Uterus (tissue), 4 donors: Measurements from ENCODE around the gene JAG1. TPM values are rescaled to one million over a fixed set of nuclear protein-coding genes. Genes with fewer than 3 reads are reported as not detected.

ENCODE experiments used
- DNase-seq, 2 donors: peaks; one replicate each; pipeline ENCODE4 v3.0.0-alpha.2; 2019 to 2020
- H3K27ac ChIP-seq, 2 donors: fragments of 200-600 bp; sonication (generic); 1 replicate in 1 of 2; 2 replicates in 1 of 2; pipeline ENCODE4 v1.5.1; 2016 to 2018
- H3K27me3 ChIP-seq, 2 donors: fragments of 200-600 bp; sonication (generic); one replicate each; pipeline ENCODE4 v1.5.1; 2018 to 2019; ENCODE audit warnings: control low read depth in 1 of 2
- H3K36me3 ChIP-seq, 2 donors: fragments of 200-600 bp; sonication (generic); one replicate each; pipeline ENCODE4 v1.5.1; 2019; ENCODE audit warnings: control low read depth in 1 of 2
- H3K4me1 ChIP-seq, 2 donors: fragments of 200-600 bp; sonication (generic); one replicate each; pipeline ENCODE4 v1.5.1; 2018 to 2019; ENCODE audit warnings: control low read depth in 1 of 2
- H3K4me3 ChIP-seq, 2 donors: fragments of 200-600 bp; sonication (generic); 1 replicate in 1 of 2; 2 replicates in 1 of 2; pipeline ENCODE4 v1.5.1; 2018 to 2019; ENCODE audit warnings: mild to moderate bottlenecking in 1 of 2
- H3K9me3 ChIP-seq, 2 donors: fragments of 200-600 bp; sonication (generic); one replicate each; pipeline ENCODE4 v1.5.1; 2019; ENCODE audit warnings: control low read depth in 1 of 2
- POLR2A ChIP-seq, 2 donors: fragments of 450-650 bp; IDR thresholded peaks; one replicate each; pipeline ENCODE4 v1.6.1; 2016; ENCODE audit warnings: antibody characterized with exemption in 2 of 2, mild to moderate bottlenecking in 1 of 2, moderate library complexity in 1 of 2
- intact Hi-C: fragments of 100-400 bp; cut with DNase I; formaldehyde crosslinking; loops from one replicate; pipeline ENCODE4 v1.15.1; 2023; ENCODE audit warnings: low total_unique reads
- total RNA-seq, 4 donors: library from RNA; depleted of rRNA in 3 of 4; stranded (reverse); fragments of >200 nt in 3 of 4; gene quantifications; one replicate each; pipeline versions ENCODE4 v1.1.0 to v1.2.4, GENCODE V29; 2014 to 2023
- TF ChIP-seq, protein P1 (sequence below), 4 experiments: fragments of 200-600 bp in 2 of 4; fragments of 450-650 bp in 2 of 4; sonication (generic) in 2 of 4; IDR thresholded peaks; one replicate each; pipeline ENCODE4 v1.5.1; 2016 to 2019; ENCODE audit warnings: antibody characterized with exemption in 4 of 4, mild to moderate bottlenecking in 2 of 4, moderate library complexity in 1 of 4
- donor health status: DM: yes; HTN: yes; CAD: no.

JAG1 gene
- total RNA-seq, 4 donors from 2014 or later, result 53.8 to 154 (median 111) TPM

DNA sequence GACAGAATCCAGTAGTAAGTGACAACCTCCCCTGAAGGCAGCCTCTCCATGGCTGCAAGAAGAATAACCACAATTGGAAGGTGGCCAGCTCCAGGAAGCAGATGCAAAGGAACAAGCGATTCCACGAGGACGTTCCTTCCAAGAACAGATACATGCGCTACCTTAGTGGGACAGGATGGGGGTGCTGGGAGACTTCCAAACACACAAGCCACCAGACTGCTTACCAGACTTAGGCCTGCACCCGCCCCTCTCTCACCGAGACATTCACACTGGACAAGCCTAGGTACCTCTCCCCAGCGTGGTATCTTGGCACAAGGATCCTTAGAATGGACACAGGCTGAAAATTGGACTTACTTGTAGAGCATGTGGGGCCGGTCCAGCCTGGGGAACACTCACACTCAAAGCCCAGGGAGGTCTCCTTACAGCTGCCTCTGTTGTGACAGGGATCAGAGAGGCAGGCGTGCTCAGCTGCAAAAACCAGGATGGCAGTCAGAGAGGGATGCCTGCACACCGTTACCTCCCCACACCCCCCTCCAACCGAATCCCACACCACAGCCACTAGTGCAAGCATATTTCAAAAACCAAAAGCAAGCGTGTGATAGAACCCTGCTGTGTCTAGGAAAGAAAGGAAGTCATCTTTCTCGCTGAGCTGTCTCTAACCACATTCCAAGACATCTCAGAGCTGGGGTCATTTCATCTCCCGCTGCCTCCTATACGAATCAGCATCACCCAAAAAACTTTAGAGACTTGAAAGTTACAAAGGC is 22.4 kb downstream of the JAG1 start:
- DNase-seq, result peak in 1 of 2 donors; percentile 55
- peak overlapping the region; percentile 77 to 81 for H3K27ac ChIP-seq
- intact Hi-C loops, result no loop called here
- H3K4me1 ChIP-seq, result peaks cover 5 to 9% of the 10 kb centered on the region in 2 donors
- no peaks in the 10 kb centered on the region for H3K27me3 ChIP-seq
- no peak overlapping the region for H3K4me3 ChIP-seq
- H3K36me3 ChIP-seq, result no peaks in the 10 kb centered on the region
- TF ChIP-seq POLR2A (IDR thresholded peaks at IDR 0.05), result no peak
- TF ChIP-seq, protein P1, sequence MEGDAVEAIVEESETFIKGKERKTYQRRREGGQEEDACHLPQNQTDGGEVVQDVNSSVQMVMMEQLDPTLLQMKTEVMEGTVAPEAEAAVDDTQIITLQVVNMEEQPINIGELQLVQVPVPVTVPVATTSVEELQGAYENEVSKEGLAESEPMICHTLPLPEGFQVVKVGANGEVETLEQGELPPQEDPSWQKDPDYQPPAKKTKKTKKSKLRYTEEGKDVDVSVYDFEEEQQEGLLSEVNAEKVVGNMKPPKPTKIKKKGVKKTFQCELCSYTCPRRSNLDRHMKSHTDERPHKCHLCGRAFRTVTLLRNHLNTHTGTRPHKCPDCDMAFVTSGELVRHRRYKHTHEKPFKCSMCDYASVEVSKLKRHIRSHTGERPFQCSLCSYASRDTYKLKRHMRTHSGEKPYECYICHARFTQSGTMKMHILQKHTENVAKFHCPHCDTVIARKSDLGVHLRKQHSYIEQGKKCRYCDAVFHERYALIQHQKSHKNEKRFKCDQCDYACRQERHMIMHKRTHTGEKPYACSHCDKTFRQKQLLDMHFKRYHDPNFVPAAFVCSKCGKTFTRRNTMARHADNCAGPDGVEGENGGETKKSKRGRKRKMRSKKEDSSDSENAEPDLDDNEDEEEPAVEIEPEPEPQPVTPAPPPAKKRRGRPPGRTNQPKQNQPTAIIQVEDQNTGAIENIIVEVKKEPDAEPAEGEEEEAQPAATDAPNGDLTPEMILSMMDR (IDR thresholded peaks at IDR 0.05), result no peak
- no peaks in the 10 kb centered on the region for H3K9me3 ChIP-seq

DNA sequence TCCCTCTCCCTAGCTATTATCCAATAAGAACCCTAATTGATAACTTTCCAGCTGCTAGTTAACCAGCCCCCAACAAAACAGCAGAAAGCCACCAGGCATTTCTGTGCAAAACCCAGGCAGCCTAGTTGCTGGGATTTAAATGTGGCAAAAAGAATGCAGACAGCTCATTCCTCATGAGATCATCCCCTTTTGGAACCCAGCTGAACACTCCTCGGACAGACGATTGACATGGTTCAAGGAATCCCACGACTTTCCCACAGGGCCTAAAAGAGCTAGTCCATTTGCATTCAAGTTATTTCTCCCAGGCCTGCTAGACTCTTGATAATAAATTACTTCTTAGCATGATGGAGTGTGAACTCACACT is 24.0 kb downstream of the JAG1 start:
- no peak for TF ChIP-seq POLR2A (IDR thresholded peaks at IDR 0.05)
- TF ChIP-seq, protein P1 (IDR thresholded peaks at IDR 0.05), result no peak
- Histone ChIP-seq H3K27me3 (no peaks in the 10 kb centered on the region), H3K9me3 (no peaks in the 10 kb centered on the region), H3K4me1 (peaks cover 5 to 8% of the 10 kb centered on the region in 2 donors), H3K27ac (peak overlapping the region; percentile 5 to 81), H3K4me3 (no peak overlapping the region), H3K36me3 (no peaks in the 10 kb centered on the region)
- intact Hi-C loops, result no loop called here
- DNase-seq, result peak in 1 of 2 donors; percentile 5

DNA sequence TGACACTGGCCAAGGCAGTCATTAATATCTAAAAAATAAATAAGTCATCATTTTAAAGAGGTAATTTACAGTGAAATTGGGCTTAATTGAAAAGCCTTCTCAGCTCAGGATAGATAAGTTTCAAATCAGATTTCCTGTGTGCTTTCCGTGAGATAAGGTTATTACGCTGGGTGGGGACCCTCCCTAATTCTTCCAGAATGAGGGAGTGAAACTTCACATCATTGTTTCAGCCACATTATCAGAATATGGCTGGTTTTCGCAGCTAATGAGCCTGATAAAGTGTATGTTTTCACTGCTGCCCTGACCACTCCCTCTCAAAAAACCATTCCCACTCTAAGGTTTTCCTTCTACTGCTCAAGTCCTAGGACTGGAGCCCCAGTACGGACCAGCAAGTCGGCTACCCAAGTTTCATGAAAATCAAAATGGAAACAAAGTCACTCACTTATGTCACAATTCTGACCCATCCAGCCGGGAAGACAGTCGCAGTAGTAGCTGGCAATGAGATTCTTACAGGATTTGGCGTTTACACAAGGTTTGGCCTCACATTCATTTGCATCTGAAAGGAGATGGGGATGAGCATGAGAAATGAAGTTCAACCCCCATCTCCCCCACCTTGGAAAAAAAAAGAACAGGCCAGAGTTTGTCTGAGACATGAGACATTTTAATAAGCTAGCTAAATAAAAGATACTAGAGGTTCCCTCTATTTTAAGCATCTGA is 24.6 kb downstream of the JAG1 start:
- TF ChIP-seq POLR2A (IDR thresholded peaks at IDR 0.05), result no peak
- TF ChIP-seq, protein P1 (IDR thresholded peaks at IDR 0.05), result no peak
- Histone ChIP-seq H3K9me3 (no peaks in the 10 kb centered on the region), H3K4me3 (no peak overlapping the region), H3K36me3 (no peaks in the 10 kb centered on the region), H3K27me3 (no peaks in the 10 kb centered on the region), H3K27ac (peak overlapping the region; percentile 5 to 81), H3K4me1 (peaks cover under 1 to 3% of the 10 kb centered on the region in 2 donors)
- intact Hi-C loops, result no loop called here
- no peak for DNase-seq

DNA sequence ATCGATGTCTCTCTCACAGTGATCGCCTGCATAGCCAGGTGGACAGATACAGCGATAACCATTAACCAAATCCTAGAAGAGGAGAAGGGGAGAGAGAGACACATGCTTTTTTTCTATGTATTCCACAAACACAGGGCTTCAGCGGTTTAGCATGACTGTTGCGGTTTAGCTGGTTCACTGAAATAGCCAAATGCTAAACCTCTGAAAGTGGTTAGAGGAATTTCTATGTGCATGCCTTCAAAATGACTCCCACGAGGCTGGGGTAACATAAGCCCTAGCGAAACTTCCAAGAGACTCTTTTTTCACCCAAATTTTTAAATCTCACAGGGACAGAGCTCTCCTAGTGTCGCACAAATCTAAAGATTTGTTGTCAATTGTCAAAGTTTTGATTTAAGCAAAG is 25.1 kb downstream of the JAG1 start:
- intact Hi-C loops, result no loop called here
- no peak overlapping the region for H3K4me3 ChIP-seq
- no peaks in the 10 kb centered on the region for H3K4me1 ChIP-seq
- H3K27ac ChIP-seq, result peak overlapping the region in 1 of 2 donors; percentile 16
- DNase-seq, result no peak
- TF ChIP-seq, protein P1 (IDR thresholded peaks at IDR 0.05), result no peak
- TF ChIP-seq POLR2A (IDR thresholded peaks at IDR 0.05), result no peak
- no peaks in the 10 kb centered on the region for H3K27me3 ChIP-seq
- H3K36me3 ChIP-seq, result no peaks in the 10 kb centered on the region
- H3K9me3 ChIP-seq, result no peaks in the 10 kb centered on the region

DNA sequence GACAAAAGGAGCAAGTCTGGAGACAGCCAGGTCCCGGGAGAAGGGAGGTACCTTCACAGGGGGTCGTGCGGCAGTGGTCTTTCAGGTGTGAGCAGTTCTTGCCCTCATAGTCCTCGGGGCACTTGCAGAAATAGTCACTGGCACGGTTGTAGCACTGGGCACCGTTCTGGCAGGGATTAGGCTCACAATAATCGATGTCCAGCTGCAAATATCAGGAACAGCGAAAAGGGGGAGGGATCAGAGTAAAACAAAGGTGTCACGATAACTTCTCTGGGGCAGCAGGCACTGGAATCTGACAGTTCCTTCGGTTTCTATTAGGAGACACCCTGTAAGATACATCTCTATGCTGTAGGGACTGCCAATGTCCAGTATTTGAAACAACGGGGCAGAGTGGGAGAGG is 25.9 kb downstream of the JAG1 start:
- no peaks in the 10 kb centered on the region for H3K36me3 ChIP-seq

More for the DNA sequence above, 25.9 kb downstream of the JAG1 start:
- Histone ChIP-seq H3K9me3 (no peaks in the 10 kb centered on the region), H3K4me1 (peaks cover 0 to 3% of the 10 kb centered on the region in 2 donors), H3K4me3 (no peak overlapping the region), H3K27me3 (no peaks in the 10 kb centered on the region), H3K27ac (peak overlapping the region in 1 of 2 donors; percentile 16)
- TF ChIP-seq, protein P1 (IDR thresholded peaks at IDR 0.05), result no peak
- no peak for TF ChIP-seq POLR2A (IDR thresholded peaks at IDR 0.05)
- intact Hi-C loops, result no loop called here
- peak in 1 of 2 donors; percentile 15 for DNase-seq
